Measurements from ENCODE around the gene SYT10.

GRCh38 chr12:33439587-33440011 lies at the start of gene SYT10:
- TF ChIP-seq CTCF (conservative IDR thresholded peaks at IDR 0.05 in 1 of 2, IDR thresholded peaks at IDR 0.05 in 1 of 2; ENCODE audit: extremely low read depth in 1 of 2, insufficient read depth in 1 of 2, low read depth in 1 of 2, low read length in 2 of 2) (no peak), EZH2 (IDR thresholded peaks at IDR 0.05; ENCODE audit: borderline replicate concordance, low read length) (no peak)
